HCT116 (cell line): ENCODE measurements around the gene BDNF. TPM values are rescaled to one million over a fixed set of nuclear protein-coding genes. Genes with fewer than 3 reads are reported as not detected.
"Not testable (repeated sequence)": the region's sequence is repeated elsewhere in the genome, so short reads cannot be mapped to it uniquely, and the experiment has no call there.

ENCODE experiments used
- ATAC-seq: fragments of 200-7000 bp; cut with Tn5 transposase; 2 replicates; pipeline ENCODE4 v1.9.1; 2020; ENCODE audit warnings: mild to moderate bottlenecking, moderate library complexity
- BruUV-seq: library from RNA; stranded (reverse); fragments of 400-500 nt; replicated peaks from 2 replicates; lab custom pipeline; 2021; lab: Mats Ljungman, UMichigan
- CTCF ChIA-PET: fragments of 300-600 bp; sonication (Branson Sonifier 250); formaldehyde crosslinking; loops from one replicate; lab custom pipeline; 2021; ENCODE audit warnings: antibody characterized with exemption; lab: Charles Lee
- POLR2A ChIA-PET: fragments of 300-600, 350-600 bp; sonication (Branson Sonifier 250); formaldehyde crosslinking; loops from one replicate; lab custom pipeline; 2021; ENCODE audit warnings: antibody characterized with exemption; lab: Charles Lee
- RAD21 ChIA-PET, 2 experiments: fragments of 300-600 bp; sonication (Branson Sonifier 250); formaldehyde crosslinking; loops; one replicate each; lab custom pipeline; 2023; ENCODE audit warnings: low total read pairs in 2 of 2; ENCODE audit not compliant: uncharacterized antibody in 2 of 2, unreplicated experiment in 2 of 2, low non-redundant PET in 1 of 2; lab: Charles Lee
- DNase-seq: peaks from one replicate; pipeline ENCODE4 v3.0.0-alpha.2; 2010; ENCODE audit warnings: low read depth, low spot score
- H2AFZ ChIP-seq: fragments of 200-600 bp; shearing (Covaris generic), sonication (generic); 2 replicates; pipeline ENCODE4 v1.6.1; 2017; ENCODE audit warnings: low read depth, mixed run types, mixed read lengths, antibody characterized with exemption, low read length; ENCODE audit not compliant: poor library complexity, severe bottlenecking
- H3K27ac ChIP-seq: 2 replicates; pipeline ENCODE4 v1.5.1; 2012; ENCODE audit warnings: low read depth, low read length
- H3K27me3 ChIP-seq: fragments of 200-600 bp; sonication (generic); 2 replicates; pipeline ENCODE4 v1.6.1; 2016; ENCODE audit warnings: mixed run types, low read length, mixed read lengths; ENCODE audit not compliant: insufficient read depth
- H3K36me3 ChIP-seq, 2 experiments: fragments of 200-500 bp in 1 of 2; fragments of 200-600 bp in 1 of 2; sonication (Bioruptor generic) in 1 of 2; sonication (generic) in 1 of 2; 2 replicates each; pipeline versions ENCODE4 v1.5.1 to v1.6.1; 2014 to 2016; ENCODE audit warnings: low read length in 2 of 2, inconsistent platforms in 1 of 2, mixed read lengths in 1 of 2, mixed run types in 1 of 2; ENCODE audit not compliant: insufficient read depth in 2 of 2, control insufficient read depth in 1 of 2
- H3K4me1 ChIP-seq, 2 experiments: fragments of 200-600 bp in 1 of 2; sonication (generic) in 1 of 2; 2 replicates each; pipeline versions ENCODE4 v1.5.1 to v1.6.1; 2012 to 2017; ENCODE audit warnings: low read length in 2 of 2, inconsistent platforms in 1 of 2, mild to moderate bottlenecking in 1 of 2, mixed read lengths in 1 of 2, mixed run types in 1 of 2, moderate library complexity in 1 of 2; ENCODE audit not compliant: insufficient read depth in 2 of 2, control insufficient read depth in 1 of 2
- H3K4me2 ChIP-seq: fragments of 200-600 bp; sonication (generic); 2 replicates; pipeline ENCODE4 v1.6.1; 2017; ENCODE audit warnings: mixed run types, low read length, mixed read lengths
- H3K4me3 ChIP-seq, 2 experiments: fragments of 200-600 bp in 1 of 2; sonication (generic) in 1 of 2; replicated peaks in 1 of 2; 2 replicates each; pipeline ENCODE4 v1.5.1; 2011 to 2016; ENCODE audit warnings: low read length in 2 of 2, control low read depth in 1 of 2, low read depth in 1 of 2, mild to moderate bottlenecking in 1 of 2, mixed read lengths in 1 of 2, mixed run types in 1 of 2
- H3K79me2 ChIP-seq: fragments of 200-600 bp; sonication (generic); 2 replicates; pipeline ENCODE4 v1.6.1; 2017; ENCODE audit warnings: mild to moderate bottlenecking, mixed run types, low read length, moderate library complexity, mixed read lengths; ENCODE audit not compliant: insufficient read depth
- H3K9ac ChIP-seq: fragments of 200-600 bp; sonication (generic); 2 replicates; pipeline ENCODE4 v1.6.1; 2016; ENCODE audit warnings: low read length, mixed read lengths
- H3K9me2 ChIP-seq: fragments of 200-600 bp; sonication (generic), shearing (Covaris generic); 2 replicates; pipeline ENCODE4 v1.6.1; 2017; ENCODE audit warnings: mixed run types, mild to moderate bottlenecking, moderate library complexity; ENCODE audit not compliant: insufficient read depth
- H3K9me3 ChIP-seq, 2 experiments: fragments of 200-500 bp in 1 of 2; fragments of 200-600 bp in 1 of 2; sonication (Bioruptor generic) in 1 of 2; sonication (generic) in 1 of 2; 2 replicates each; pipeline ENCODE4 v1.6.1; 2014 to 2017; ENCODE audit warnings: low read length in 2 of 2, mixed read lengths in 2 of 2, inconsistent platforms in 1 of 2, low read depth in 1 of 2, mild to moderate bottlenecking in 1 of 2, mixed run types in 1 of 2, moderate library complexity in 1 of 2; ENCODE audit not compliant: control insufficient read depth in 1 of 2, insufficient read depth in 1 of 2
- H4K20me1 ChIP-seq: fragments of 200-600 bp; sonication (generic), shearing (Covaris generic); 2 replicates; pipeline ENCODE4 v1.6.1; 2017; ENCODE audit warnings: mixed run types, mild to moderate bottlenecking, moderate library complexity; ENCODE audit not compliant: insufficient read depth
- CBX3 ChIP-seq: IDR thresholded peaks from 2 replicates; pipeline ENCODE4 v1.6.1; 2012; ENCODE audit warnings: low read depth
- CEBPB ChIP-seq: IDR thresholded peaks from 2 replicates; pipeline ENCODE4 v1.6.1; 2012; ENCODE audit warnings: low read depth
- EGR1 ChIP-seq: IDR thresholded peaks from 2 replicates; pipeline ENCODE4 v1.6.1; 2012; ENCODE audit warnings: low read depth
- ELF1 ChIP-seq: IDR thresholded peaks from 2 replicates; pipeline ENCODE4 v1.6.1; 2012; ENCODE audit warnings: low read depth, borderline replicate concordance
- EZH2 ChIP-seq: fragments of 200-600 bp; sonication (generic); IDR thresholded peaks from 2 replicates; pipeline ENCODE4 v1.6.1; 2017; ENCODE audit warnings: antibody characterized with exemption, mixed run types
- JUND ChIP-seq: IDR thresholded peaks from 2 replicates; pipeline ENCODE4 v1.6.1; 2012
- POLR2A ChIP-seq: IDR thresholded peaks from 2 replicates; pipeline ENCODE4 v1.7.0; 2011; ENCODE audit warnings: borderline replicate concordance; ENCODE audit not compliant: insufficient read depth, insufficient read length; ENCODE audit errors: extremely low read depth
- POLR2AphosphoS5 ChIP-seq: IDR thresholded peaks from 2 replicates; pipeline ENCODE4 v1.6.1; 2011; ENCODE audit warnings: mild to moderate bottlenecking, low read depth, low read length, moderate library complexity
- SIN3A ChIP-seq: IDR thresholded peaks from 2 replicates; pipeline ENCODE4 v1.6.1; 2012; ENCODE audit warnings: low read depth
- SP1 ChIP-seq: IDR thresholded peaks from 2 replicates; pipeline ENCODE4 v1.6.1; 2012; ENCODE audit warnings: low read depth
- YY1 ChIP-seq: IDR thresholded peaks from 2 replicates; pipeline ENCODE4 v1.6.1; 2011; ENCODE audit warnings: low read length, low read depth, moderate library complexity, mild to moderate bottlenecking; ENCODE audit not compliant: insufficient replicate concordance; ENCODE audit errors: extremely low read depth
- ZNF274 ChIP-seq: fragments of 200-500 bp; sonication (Bioruptor generic); IDR thresholded peaks from 2 replicates; pipeline ENCODE4 v1.6.1; 2014; ENCODE audit warnings: mild to moderate bottlenecking, low read depth, low read length, inconsistent platforms
- intact Hi-C: fragments of 100-400 bp; cut with micrococcal nuclease; formaldehyde crosslinking; loops from 2 replicates; pipeline ENCODE4 v1.10.0; 2022
- total RNA-seq: library from RNA; stranded (reverse); gene quantifications from one replicate; pipeline ENCODE4 v1.2.1, GENCODE V29; 2021; ENCODE audit not compliant: unreplicated experiment
- TF ChIP-seq, protein P1 (sequence below): IDR thresholded peaks from 2 replicates; pipeline ENCODE4 v1.6.1; 2012; ENCODE audit warnings: low read depth
- TF ChIP-seq, protein P2 (sequence below): IDR thresholded peaks from 2 replicates; pipeline ENCODE4 v1.6.1; 2011; ENCODE audit warnings: mild to moderate bottlenecking, low read length, moderate library complexity; ENCODE audit not compliant: insufficient replicate concordance; ENCODE audit errors: extremely low read depth
- TF ChIP-seq, protein P3 (sequence below): IDR thresholded peaks from 2 replicates; pipeline ENCODE4 v1.6.1; 2012

BDNF gene
- total RNA-seq, 1 experiment from 2014 or later = 22.0 TPM

DNA sequence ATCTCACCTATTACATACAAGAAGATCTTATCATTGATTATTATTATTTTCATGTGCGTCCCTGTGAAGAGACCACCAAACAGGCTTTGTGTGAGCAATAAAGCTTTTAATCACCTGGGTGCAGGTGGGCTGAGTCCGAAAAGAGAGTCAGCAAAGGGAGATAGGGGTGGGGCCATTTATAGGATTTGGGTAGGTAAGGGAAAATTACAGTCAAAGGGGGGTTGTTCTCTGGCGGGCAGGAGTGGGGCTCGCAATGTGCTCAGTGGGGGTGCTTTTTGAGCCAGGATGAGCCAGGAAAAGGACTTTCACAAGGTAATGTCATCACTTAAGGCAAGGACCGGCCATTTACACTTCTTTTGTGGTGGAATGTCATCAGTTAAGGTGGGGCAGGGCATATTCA is 71.2 kb downstream of the BDNF start:
- H3K27ac ChIP-seq, RAD21 ChIA-PET, CTCF ChIA-PET, H4K20me1 ChIP-seq, H3K27me3 ChIP-seq, H3K4me3 ChIP-seq, H2AFZ ChIP-seq, ATAC-seq, H3K9me2 ChIP-seq, H3K4me2 ChIP-seq, POLR2A ChIA-PET, H3K9me3 ChIP-seq, intact Hi-C loops, H3K4me1 ChIP-seq, H3K9ac ChIP-seq, DNase-seq, H3K79me2 ChIP-seq, H3K36me3 ChIP-seq, BruUV-seq: not testable (repeated sequence)

DNA sequence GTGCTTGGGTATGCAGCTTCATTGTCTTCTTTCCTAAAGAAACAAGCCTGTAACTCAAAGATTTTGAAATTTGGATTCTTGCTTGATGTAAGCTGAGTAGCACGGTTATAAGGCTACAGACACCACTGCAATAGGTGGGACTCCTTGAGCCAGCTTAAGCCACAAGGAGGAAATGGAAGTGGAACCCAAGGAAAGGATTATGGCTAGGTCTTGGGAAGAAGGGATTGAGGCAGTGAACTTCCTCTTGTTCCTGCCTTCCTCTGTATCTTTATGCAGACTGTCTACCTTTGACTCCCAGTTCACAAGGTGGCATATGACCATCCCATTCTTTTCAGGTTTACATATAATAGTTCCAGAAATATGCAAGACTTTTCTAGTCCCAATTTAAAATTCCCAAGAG is 72.3 kb downstream of the BDNF start:
- H3K79me2 ChIP-seq = no peaks in the 10 kb centered on the region
- no peaks in the 10 kb centered on the region for H3K27me3 ChIP-seq
- RAD21 ChIA-PET = no interaction called here
- no peak overlapping the region for H3K4me2 ChIP-seq
- no TSS peak for BruUV-seq
- ATAC-seq (no peak), DNase-seq (no peak)
- no peak overlapping the region for H3K9ac ChIP-seq
- H3K36me3 ChIP-seq = no peaks in the 10 kb centered on the region
- H3K27ac ChIP-seq = no peak overlapping the region
- POLR2A ChIA-PET = no interaction called here
- H3K4me1 ChIP-seq = no peaks in the 10 kb centered on the region
- H3K9me3 ChIP-seq = no peaks in the 10 kb centered on the region
- no peaks in the 10 kb centered on the region for H3K9me2 ChIP-seq
- no peak overlapping the region for H3K4me3 ChIP-seq
- H2AFZ ChIP-seq = no peak overlapping the region
- H4K20me1 ChIP-seq = no peaks in the 10 kb centered on the region
- intact Hi-C loops = no loop called here
- CTCF ChIA-PET = no interaction called here
- TF ChIP-seq POLR2AphosphoS5 (no peak), ZNF274 (no peak), JUND (no peak), YY1 (no peak), POLR2A (no peak), SIN3A (no peak), CEBPB (no peak), ELF1 (no peak), EGR1 (no peak), SP1 (no peak), CBX3 (no peak), EZH2 (no peak)
- TF ChIP-seq, protein P1, sequence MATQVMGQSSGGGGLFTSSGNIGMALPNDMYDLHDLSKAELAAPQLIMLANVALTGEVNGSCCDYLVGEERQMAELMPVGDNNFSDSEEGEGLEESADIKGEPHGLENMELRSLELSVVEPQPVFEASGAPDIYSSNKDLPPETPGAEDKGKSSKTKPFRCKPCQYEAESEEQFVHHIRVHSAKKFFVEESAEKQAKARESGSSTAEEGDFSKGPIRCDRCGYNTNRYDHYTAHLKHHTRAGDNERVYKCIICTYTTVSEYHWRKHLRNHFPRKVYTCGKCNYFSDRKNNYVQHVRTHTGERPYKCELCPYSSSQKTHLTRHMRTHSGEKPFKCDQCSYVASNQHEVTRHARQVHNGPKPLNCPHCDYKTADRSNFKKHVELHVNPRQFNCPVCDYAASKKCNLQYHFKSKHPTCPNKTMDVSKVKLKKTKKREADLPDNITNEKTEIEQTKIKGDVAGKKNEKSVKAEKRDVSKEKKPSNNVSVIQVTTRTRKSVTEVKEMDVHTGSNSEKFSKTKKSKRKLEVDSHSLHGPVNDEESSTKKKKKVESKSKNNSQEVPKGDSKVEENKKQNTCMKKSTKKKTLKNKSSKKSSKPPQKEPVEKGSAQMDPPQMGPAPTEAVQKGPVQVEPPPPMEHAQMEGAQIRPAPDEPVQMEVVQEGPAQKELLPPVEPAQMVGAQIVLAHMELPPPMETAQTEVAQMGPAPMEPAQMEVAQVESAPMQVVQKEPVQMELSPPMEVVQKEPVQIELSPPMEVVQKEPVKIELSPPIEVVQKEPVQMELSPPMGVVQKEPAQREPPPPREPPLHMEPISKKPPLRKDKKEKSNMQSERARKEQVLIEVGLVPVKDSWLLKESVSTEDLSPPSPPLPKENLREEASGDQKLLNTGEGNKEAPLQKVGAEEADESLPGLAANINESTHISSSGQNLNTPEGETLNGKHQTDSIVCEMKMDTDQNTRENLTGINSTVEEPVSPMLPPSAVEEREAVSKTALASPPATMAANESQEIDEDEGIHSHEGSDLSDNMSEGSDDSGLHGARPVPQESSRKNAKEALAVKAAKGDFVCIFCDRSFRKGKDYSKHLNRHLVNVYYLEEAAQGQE = no peak
- TF ChIP-seq, protein P2, sequence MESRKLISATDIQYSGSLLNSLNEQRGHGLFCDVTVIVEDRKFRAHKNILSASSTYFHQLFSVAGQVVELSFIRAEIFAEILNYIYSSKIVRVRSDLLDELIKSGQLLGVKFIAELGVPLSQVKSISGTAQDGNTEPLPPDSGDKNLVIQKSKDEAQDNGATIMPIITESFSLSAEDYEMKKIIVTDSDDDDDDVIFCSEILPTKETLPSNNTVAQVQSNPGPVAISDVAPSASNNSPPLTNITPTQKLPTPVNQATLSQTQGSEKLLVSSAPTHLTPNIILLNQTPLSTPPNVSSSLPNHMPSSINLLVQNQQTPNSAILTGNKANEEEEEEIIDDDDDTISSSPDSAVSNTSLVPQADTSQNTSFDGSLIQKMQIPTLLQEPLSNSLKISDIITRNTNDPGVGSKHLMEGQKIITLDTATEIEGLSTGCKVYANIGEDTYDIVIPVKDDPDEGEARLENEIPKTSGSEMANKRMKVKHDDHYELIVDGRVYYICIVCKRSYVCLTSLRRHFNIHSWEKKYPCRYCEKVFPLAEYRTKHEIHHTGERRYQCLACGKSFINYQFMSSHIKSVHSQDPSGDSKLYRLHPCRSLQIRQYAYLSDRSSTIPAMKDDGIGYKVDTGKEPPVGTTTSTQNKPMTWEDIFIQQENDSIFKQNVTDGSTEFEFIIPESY = no peak
- TF ChIP-seq, protein P3, sequence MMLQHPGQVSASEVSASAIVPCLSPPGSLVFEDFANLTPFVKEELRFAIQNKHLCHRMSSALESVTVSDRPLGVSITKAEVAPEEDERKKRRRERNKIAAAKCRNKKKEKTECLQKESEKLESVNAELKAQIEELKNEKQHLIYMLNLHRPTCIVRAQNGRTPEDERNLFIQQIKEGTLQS = no peak
